Measurements from ENCODE around the gene GLRX. TPM values are rescaled to one million over a fixed set of nuclear protein-coding genes. Genes with fewer than 3 reads are reported as not detected.

Gene GLRX
- total RNA-seq, 4 donors from 2014 or later = 52.2 to 148 (median 96.5) TPM

GRCh38 chr5:95835682-95836385 is 13.3 kb upstream of the GLRX start:
- no peak for TF ChIP-seq CTCF (IDR thresholded peaks at IDR 0.05; ENCODE audit: low read depth)

DNA sequence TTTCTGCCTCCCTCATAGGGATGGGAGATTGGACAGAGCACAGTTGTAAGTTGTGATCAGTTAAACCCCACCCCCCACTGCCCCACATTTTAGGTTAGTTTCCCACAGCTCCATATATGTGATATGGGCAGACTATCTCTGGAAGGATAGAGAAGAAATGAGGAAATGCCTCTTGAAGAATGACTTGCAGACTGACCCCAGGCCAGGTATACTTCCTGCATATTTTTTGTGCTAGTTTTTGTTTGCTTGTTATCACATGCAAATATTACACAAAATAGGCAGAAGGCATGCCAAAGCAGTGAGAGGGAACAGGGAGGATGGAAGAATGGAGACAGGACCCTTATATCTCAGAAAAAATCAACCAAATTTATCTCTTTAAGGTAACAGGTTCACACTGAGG is 10.1 kb upstream of the GLRX start:
- TF ChIP-seq CTCF (IDR thresholded peaks at IDR 0.05; ENCODE audit: low read depth) = no peak

DNA sequence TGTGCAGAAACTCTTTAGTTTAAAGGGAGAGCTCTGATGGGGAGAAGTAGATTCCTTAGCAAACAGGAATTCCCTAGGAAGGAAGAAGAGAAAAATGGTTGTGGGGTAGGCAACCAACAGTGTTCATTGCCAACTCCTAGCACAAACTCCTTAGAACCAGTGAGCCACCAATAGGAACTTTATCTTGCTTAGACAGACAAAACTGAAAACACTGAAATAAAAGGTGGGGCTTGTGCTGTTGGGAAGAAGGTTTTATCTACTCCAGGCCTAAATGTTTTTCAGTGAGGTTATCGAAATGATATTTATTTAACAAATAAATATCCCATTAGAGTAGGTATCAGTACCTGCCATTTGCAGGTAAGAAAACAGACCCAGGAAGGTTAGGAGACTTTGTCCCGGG is 7.7 kb upstream of the GLRX start:
- TF ChIP-seq CTCF (IDR thresholded peaks at IDR 0.05; ENCODE audit: low read depth) = no peak

- no peak for TF ChIP-seq CTCF (IDR thresholded peaks at IDR 0.05; ENCODE audit: low read depth)
Measured at GRCh38 chr5:95827892-95828246, 5.3 kb upstream of the GLRX start.

GRCh38 chr5:95826949-95827891 is 4.7 kb upstream of the GLRX start:
- TF ChIP-seq CTCF (IDR thresholded peaks at IDR 0.05; ENCODE audit: low read depth) = no peak

DNA sequence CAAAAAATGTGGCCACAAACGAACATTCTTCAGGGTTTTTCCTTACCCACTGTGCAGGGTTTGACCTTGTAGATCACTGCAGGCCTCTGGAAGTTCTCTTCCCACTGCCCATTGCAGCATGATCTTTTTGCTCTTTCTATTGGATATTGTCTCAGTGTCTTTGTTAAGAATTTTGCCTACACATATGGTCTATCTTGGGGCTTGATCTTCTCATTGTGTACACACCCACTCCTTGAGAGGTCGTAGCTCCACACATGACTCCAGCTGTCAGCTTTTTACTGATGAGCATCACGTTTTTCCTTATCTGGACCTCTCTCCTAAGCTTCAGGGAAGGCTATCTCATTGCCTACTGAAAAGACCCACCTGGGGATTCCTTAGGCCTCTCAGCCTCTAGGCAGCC is 3.0 kb upstream of the GLRX start:
- no peak for TF ChIP-seq CTCF (IDR thresholded peaks at IDR 0.05; ENCODE audit: low read depth)

DNA sequence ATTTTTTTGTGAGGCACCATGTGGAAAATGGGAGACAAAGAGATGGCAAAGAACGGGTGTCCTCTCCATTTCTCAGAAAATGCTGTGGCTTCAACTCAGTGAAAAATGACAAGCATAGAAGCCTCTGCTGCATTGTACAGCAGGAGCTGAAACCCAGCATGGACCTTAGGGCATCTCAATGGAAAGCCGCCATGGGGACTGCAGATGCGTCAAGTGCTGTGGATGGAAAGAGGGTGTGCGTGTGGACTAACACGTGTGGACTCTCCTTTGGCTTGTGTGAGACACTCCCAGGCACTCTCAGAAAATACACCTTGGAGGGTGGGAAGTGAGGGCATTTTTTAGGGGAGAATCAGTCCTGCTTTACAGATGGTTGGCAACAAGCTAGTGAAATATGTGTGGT is 2.2 kb upstream of the GLRX start:
- TF ChIP-seq CTCF (IDR thresholded peaks at IDR 0.05; ENCODE audit: low read depth) = no peak
